HEK293 (cell line): Measurements from ENCODE around the gene SSTR5.

ENCODE experiments used
- GFI1B ChIP-seq: fragments of 450-650 bp; formaldehyde crosslinking; IDR thresholded peaks from 2 replicates; pipeline ENCODE4 v1.5.1; 2016; ENCODE audit warnings: missing biosample characterization, missing genetic modification characterization
- ZBTB17 ChIP-seq: fragments of 450-650 bp; formaldehyde crosslinking; IDR thresholded peaks from 2 replicates; pipeline ENCODE4 v1.5.1; 2016; ENCODE audit warnings: missing biosample characterization, missing genetic modification characterization
- ZFP41 ChIP-seq: fragments of 450-650 bp; formaldehyde crosslinking; IDR thresholded peaks from 2 replicates; pipeline ENCODE4 v1.5.1; 2016; ENCODE audit warnings: missing biosample characterization, missing genetic modification characterization, borderline replicate concordance
- ZNF138 ChIP-seq: fragments of 450-650 bp; formaldehyde crosslinking; IDR thresholded peaks from 2 replicates; pipeline ENCODE4 v1.5.1; 2016; ENCODE audit warnings: missing biosample characterization, missing genetic modification characterization, borderline replicate concordance
- ZNF16 ChIP-seq: fragments of 450-650 bp; formaldehyde crosslinking; IDR thresholded peaks from 2 replicates; pipeline ENCODE4 v1.5.1; 2016; ENCODE audit warnings: low read depth, missing biosample characterization, missing genetic modification characterization
- ZNF174 ChIP-seq: fragments of 450-650 bp; formaldehyde crosslinking; IDR thresholded peaks from 2 replicates; pipeline ENCODE4 v1.5.0; 2017; ENCODE audit warnings: missing biosample characterization, mild to moderate bottlenecking, missing genetic modification characterization
- ZNF48 ChIP-seq: fragments of 450-650 bp; formaldehyde crosslinking; IDR thresholded peaks from 2 replicates; pipeline ENCODE4 v1.5.1; 2016; ENCODE audit warnings: missing biosample characterization, missing genetic modification characterization
- ZNF510 ChIP-seq: fragments of 450-650 bp; formaldehyde crosslinking; IDR thresholded peaks from 2 replicates; pipeline ENCODE4 v1.5.1; 2018; ENCODE audit warnings: mild to moderate bottlenecking, missing genetic modification characterization, missing biosample characterization; ENCODE audit not compliant: insufficient replicate concordance
- ZNF768 ChIP-seq: fragments of 450-650 bp; formaldehyde crosslinking; IDR thresholded peaks from 2 replicates; pipeline ENCODE4 v1.5.1; 2018; ENCODE audit warnings: missing biosample characterization, mild to moderate bottlenecking, missing genetic modification characterization
- TF ChIP-seq, protein P1 (sequence below): fragments of 450-650 bp; formaldehyde crosslinking; IDR thresholded peaks from 2 replicates; pipeline ENCODE4 v1.5.1; 2016; ENCODE audit warnings: missing biosample characterization, missing genetic modification characterization
- TF ChIP-seq, protein P2 (sequence below): sonication (generic); formaldehyde crosslinking; IDR thresholded peaks from 2 replicates; pipeline ENCODE4 v1.8.1; 2022; ENCODE audit warnings: mild to moderate bottlenecking, moderate library complexity, missing genetic modification reagents
- TF ChIP-seq, protein P3 (sequence below): fragments of 450-650 bp; formaldehyde crosslinking; conservative IDR thresholded peaks from 2 replicates; pipeline ENCODE4 v1.5.1; 2016; ENCODE audit warnings: low read depth, missing biosample characterization, missing genetic modification characterization
- TF ChIP-seq, protein P4 (sequence below): fragments of 450-650 bp; formaldehyde crosslinking; IDR thresholded peaks from 2 replicates; pipeline ENCODE4 v1.5.1; 2016; ENCODE audit warnings: missing biosample characterization, missing genetic modification characterization, borderline replicate concordance
- TF ChIP-seq, protein P5 (sequence below): fragments of 450-650 bp; formaldehyde crosslinking; IDR thresholded peaks from 2 replicates; pipeline ENCODE4 v1.5.1; 2016; ENCODE audit warnings: missing biosample characterization, missing genetic modification characterization

DNA sequence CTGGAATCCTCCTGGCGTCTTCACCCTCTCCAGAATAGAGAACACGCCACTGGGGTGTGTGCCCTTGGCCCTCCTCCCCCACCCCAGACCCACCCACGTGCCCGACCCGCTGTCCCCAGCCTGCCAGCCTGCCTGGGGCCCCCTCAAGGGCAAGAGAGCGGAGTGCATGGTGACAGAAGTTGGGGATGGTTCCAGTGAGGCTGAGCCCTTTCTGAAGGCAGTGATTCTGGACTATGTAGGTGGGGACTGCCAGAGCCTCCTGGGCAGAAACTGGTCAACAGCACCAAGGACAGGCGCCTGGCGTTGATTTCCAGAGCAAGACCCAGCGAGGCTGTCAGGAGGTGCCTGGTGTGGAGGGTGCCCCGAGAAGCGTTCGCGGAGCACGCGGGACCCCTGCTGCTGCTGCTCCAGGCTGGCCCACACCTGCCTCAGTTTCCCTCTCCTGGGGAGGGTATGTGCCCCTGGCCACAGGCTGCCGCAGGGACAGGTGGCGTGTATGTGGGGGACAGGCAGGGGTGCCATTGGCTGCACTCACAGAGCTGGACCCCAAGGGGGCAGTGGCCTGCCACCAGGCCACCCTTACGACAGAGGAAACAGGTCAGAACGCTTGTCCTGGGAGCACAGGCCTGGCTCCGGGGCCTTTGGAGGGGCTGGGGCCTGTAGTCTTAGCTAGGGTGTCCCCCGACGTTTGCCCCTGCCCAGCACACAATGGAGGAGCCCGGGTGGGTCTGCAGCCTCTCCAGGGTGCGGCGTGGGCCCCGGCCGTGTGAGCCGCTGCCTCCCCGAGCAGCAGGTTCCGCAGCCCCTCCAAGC, 1.2 kb downstream of the SSTR5 start:
- TF ChIP-seq ZNF16 (tag by site-specific recombination) (no peak), ZNF138 (no peak), ZNF768 (tag by site-specific recombination) (no peak), ZNF174 (tag by site-specific recombination) (no peak), GFI1B (tag by site-specific recombination) (no peak), ZNF48 (tag by site-specific recombination) (no peak), ZNF510 (tag by site-specific recombination) (no peak), ZBTB17 (tag by site-specific recombination) (no peak), ZFP41 (tag by site-specific recombination) (no peak)
- TF ChIP-seq, protein P1, sequence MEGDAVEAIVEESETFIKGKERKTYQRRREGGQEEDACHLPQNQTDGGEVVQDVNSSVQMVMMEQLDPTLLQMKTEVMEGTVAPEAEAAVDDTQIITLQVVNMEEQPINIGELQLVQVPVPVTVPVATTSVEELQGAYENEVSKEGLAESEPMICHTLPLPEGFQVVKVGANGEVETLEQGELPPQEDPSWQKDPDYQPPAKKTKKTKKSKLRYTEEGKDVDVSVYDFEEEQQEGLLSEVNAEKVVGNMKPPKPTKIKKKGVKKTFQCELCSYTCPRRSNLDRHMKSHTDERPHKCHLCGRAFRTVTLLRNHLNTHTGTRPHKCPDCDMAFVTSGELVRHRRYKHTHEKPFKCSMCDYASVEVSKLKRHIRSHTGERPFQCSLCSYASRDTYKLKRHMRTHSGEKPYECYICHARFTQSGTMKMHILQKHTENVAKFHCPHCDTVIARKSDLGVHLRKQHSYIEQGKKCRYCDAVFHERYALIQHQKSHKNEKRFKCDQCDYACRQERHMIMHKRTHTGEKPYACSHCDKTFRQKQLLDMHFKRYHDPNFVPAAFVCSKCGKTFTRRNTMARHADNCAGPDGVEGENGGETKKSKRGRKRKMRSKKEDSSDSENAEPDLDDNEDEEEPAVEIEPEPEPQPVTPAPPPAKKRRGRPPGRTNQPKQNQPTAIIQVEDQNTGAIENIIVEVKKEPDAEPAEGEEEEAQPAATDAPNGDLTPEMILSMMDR (tag by site-specific recombination) = 0 out of 2 replicates have a peak, but pooled peaks have one; percentile 31
- TF ChIP-seq, protein P2, sequence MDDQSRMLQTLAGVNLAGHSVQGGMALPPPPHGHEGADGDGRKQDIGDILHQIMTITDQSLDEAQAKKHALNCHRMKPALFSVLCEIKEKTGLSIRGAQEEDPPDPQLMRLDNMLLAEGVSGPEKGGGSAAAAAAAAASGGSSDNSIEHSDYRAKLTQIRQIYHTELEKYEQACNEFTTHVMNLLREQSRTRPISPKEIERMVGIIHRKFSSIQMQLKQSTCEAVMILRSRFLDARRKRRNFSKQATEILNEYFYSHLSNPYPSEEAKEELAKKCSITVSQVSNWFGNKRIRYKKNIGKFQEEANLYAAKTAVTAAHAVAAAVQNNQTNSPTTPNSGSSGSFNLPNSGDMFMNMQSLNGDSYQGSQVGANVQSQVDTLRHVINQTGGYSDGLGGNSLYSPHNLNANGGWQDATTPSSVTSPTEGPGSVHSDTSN (CRISPR knock-in tag) = no peak
- TF ChIP-seq, protein P3, sequence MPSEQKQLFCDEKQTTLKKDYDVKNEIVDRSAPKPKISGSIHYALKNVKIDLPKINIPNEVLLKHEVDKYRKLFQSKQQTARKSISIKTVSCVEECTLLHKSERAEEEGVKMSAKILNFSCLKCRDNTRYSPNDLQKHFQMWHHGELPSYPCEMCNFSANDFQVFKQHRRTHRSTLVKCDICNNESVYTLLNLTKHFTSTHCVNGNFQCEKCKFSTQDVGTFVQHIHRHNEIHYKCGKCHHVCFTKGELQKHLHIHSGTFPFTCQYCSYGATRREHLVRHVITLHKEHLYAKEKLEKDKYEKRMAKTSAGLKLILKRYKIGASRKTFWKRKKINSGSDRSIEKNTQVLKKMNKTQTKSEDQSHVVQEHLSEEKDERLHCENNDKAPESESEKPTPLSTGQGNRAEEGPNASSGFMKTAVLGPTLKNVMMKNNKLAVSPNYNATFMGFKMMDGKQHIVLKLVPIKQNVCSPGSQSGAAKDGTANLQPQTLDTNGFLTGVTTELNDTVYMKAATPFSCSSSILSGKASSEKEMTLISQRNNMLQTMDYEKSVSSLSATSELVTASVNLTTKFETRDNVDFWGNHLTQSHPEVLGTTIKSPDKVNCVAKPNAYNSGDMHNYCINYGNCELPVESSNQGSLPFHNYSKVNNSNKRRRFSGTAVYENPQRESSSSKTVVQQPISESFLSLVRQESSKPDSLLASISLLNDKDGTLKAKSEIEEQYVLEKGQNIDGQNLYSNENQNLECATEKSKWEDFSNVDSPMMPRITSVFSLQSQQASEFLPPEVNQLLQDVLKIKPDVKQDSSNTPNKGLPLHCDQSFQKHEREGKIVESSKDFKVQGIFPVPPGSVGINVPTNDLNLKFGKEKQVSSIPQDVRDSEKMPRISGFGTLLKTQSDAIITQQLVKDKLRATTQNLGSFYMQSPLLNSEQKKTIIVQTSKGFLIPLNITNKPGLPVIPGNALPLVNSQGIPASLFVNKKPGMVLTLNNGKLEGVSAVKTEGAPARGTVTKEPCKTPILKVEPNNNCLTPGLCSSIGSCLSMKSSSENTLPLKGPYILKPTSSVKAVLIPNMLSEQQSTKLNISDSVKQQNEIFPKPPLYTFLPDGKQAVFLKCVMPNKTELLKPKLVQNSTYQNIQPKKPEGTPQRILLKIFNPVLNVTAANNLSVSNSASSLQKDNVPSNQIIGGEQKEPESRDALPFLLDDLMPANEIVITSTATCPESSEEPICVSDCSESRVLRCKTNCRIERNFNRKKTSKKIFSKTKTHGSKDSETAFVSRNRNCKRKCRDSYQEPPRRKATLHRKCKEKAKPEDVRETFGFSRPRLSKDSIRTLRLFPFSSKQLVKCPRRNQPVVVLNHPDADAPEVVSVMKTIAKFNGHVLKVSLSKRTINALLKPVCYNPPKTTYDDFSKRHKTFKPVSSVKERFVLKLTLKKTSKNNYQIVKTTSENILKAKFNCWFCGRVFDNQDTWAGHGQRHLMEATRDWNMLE (tag by site-specific recombination) = no peak
- TF ChIP-seq, protein P4, sequence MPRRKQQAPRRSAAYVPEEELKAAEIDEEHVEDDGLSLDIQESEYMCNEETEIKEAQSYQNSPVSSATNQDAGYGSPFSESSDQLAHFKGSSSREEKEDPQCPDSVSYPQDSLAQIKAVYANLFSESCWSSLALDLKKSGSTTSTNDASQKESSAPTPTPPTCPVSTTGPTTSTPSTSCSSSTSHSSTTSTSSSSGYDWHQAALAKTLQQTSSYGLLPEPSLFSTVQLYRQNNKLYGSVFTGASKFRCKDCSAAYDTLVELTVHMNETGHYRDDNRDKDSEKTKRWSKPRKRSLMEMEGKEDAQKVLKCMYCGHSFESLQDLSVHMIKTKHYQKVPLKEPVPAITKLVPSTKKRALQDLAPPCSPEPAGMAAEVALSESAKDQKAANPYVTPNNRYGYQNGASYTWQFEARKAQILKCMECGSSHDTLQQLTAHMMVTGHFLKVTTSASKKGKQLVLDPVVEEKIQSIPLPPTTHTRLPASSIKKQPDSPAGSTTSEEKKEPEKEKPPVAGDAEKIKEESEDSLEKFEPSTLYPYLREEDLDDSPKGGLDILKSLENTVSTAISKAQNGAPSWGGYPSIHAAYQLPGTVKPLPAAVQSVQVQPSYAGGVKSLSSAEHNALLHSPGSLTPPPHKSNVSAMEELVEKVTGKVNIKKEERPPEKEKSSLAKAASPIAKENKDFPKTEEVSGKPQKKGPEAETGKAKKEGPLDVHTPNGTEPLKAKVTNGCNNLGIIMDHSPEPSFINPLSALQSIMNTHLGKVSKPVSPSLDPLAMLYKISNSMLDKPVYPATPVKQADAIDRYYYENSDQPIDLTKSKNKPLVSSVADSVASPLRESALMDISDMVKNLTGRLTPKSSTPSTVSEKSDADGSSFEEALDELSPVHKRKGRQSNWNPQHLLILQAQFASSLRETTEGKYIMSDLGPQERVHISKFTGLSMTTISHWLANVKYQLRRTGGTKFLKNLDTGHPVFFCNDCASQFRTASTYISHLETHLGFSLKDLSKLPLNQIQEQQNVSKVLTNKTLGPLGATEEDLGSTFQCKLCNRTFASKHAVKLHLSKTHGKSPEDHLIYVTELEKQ = no peak
- TF ChIP-seq, protein P5, sequence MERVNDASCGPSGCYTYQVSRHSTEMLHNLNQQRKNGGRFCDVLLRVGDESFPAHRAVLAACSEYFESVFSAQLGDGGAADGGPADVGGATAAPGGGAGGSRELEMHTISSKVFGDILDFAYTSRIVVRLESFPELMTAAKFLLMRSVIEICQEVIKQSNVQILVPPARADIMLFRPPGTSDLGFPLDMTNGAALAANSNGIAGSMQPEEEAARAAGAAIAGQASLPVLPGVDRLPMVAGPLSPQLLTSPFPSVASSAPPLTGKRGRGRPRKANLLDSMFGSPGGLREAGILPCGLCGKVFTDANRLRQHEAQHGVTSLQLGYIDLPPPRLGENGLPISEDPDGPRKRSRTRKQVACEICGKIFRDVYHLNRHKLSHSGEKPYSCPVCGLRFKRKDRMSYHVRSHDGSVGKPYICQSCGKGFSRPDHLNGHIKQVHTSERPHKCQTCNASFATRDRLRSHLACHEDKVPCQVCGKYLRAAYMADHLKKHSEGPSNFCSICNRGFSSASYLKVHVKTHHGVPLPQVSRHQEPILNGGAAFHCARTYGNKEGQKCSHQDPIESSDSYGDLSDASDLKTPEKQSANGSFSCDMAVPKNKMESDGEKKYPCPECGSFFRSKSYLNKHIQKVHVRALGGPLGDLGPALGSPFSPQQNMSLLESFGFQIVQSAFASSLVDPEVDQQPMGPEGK (tag by site-specific recombination) = no peak
